Measurements from ENCODE around the gene ITIH3. TPM values are rescaled to one million over a fixed set of nuclear protein-coding genes. Genes with fewer than 3 reads are reported as not detected.

Gene ITIH3
- total RNA-seq, 4 donors from 2014 or later = 0.27 to 1.6 TPM; not detected in 2

DNA sequence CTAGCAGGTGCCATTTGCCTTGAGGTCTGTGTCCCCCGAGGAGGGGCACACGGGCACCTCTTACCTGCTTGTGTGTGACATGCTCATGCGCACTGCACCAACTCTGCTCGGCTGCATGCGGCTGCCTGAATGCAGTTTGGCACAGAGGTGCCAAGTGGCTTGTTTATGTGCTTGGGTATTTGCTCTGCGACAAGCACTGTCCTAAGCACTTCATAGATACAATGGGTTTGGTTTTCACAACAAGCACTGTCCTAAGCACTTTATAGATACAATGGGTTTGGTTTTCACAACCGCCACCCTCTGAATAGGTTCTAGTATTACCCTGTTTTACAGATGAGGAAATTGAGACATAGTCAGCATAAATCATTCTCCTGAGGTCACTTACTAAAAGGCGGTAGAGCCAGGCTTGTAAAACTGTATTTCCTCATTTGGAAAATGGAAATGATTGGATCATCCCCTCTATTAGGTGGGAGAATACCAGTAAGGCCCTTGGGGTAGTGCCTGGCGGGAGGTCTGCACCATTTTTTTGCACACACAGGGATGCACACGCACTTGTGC, 35.4 kb downstream of the ITIH3 start:
- WGBS, 2 donors (ENCODE audit: low coverage in 1 of 2) = 70 to 81% methylated on average over 3 to 10 of the region's 10 CpGs
- Histone ChIP-seq H3K27ac (no peak overlapping the region), H3K9me3 (no peaks in the 10 kb centered on the region), H3K36me3 (no peaks in the 10 kb centered on the region), H3K4me3 (no peak overlapping the region), H3K4me1 (peaks cover 5 to 10% (median 6%) of the 10 kb centered on the region in 4 donors), H3K27me3 (no peaks in the 10 kb centered on the region)
- intact Hi-C loops (cut with DNase I; ENCODE audit: low total_unique reads) (no loop called here), in situ Hi-C loops (cut with MboI; ENCODE audit: low pct_ligation_motif_present in 1 of 4, low pct_unique_long_range_greater_than_20kb in 1 of 4, low sequenced_read_pairs in 3 of 4) (loop anchor here in 1 of 4 donors (25.0 kb wide), 1 partner anchor 257 kb away; no protein-coding TSS in a partner anchor)
- TF ChIP-seq, protein P1, sequence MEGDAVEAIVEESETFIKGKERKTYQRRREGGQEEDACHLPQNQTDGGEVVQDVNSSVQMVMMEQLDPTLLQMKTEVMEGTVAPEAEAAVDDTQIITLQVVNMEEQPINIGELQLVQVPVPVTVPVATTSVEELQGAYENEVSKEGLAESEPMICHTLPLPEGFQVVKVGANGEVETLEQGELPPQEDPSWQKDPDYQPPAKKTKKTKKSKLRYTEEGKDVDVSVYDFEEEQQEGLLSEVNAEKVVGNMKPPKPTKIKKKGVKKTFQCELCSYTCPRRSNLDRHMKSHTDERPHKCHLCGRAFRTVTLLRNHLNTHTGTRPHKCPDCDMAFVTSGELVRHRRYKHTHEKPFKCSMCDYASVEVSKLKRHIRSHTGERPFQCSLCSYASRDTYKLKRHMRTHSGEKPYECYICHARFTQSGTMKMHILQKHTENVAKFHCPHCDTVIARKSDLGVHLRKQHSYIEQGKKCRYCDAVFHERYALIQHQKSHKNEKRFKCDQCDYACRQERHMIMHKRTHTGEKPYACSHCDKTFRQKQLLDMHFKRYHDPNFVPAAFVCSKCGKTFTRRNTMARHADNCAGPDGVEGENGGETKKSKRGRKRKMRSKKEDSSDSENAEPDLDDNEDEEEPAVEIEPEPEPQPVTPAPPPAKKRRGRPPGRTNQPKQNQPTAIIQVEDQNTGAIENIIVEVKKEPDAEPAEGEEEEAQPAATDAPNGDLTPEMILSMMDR (IDR thresholded peaks at IDR 0.05) = no peak
- TF ChIP-seq POLR2A (IDR thresholded peaks at IDR 0.05) = no peak
- no peak for TF ChIP-seq EP300 (IDR thresholded peaks at IDR 0.05; ENCODE audit: low read depth)
- no peak for TF ChIP-seq POLR2AphosphoS5 (IDR thresholded peaks at IDR 0.05)
- no peak for DNase-seq

DNA sequence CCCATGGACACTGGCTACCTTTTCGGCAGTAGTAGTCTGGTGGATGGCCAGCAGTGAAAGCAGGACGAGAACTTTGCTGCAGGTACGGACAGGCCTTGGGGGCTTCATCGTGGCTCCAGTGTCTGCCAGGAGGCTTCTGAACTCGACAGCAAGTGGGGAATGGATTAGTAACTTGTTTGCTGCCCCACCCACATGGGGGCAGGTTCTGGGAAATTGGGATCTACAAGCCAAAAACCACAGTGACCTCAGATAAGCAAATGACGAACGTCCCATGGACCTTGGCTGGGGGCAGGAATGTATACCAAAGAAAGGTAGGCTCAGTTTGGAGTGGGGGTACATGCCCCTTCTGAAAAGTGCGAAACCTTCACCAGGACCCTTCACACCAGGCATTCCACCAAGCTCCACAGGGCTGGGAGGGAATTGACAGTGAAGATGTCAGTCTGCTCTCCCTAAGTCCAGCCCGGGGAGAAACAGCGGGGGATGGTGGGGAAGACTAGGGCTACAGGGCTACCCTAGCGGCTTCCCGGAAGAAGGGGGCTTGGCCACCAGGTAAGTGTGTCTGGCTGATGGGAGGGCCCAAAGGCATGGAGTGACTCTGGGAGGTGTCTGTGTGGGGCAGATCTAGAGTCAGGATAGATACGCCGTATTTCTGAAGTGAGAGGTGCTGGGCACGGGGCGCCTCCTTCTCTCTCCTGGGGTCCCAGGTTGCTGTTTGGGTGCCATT, 36.1 kb downstream of the ITIH3 start, which contains the start of gene ITIH4:
Gene ITIH4, minus strand, starts transcription at position 138 of the 724 bp plus-strand sequence. Its CDS starts 30 bp downstream, at position 108.
- WGBS, 2 donors (ENCODE audit: low coverage in 1 of 2) = 80 to 88% methylated on average over 2 to 16 of the region's 16 CpGs
- no peak for DNase-seq
- H3K27me3 ChIP-seq = no peaks in the 10 kb centered on the region
- in situ Hi-C loops (cut with MboI; ENCODE audit: low pct_ligation_motif_present in 1 of 4, low pct_unique_long_range_greater_than_20kb in 1 of 4, low sequenced_read_pairs in 3 of 4) = loop anchor here in 1 of 4 donors (25.0 kb wide), 1 partner anchor 257 kb away; no protein-coding TSS in a partner anchor
- no peak for TF ChIP-seq POLR2A (IDR thresholded peaks at IDR 0.05)
- TF ChIP-seq POLR2AphosphoS5 (IDR thresholded peaks at IDR 0.05) = no peak
- no peak for TF ChIP-seq EP300 (IDR thresholded peaks at IDR 0.05; ENCODE audit: low read depth)
- TF ChIP-seq, protein P1 (IDR thresholded peaks at IDR 0.05) = no peak
- H3K4me3 ChIP-seq = no peak within 1 kb of the TSS
- intact Hi-C loops (cut with DNase I; ENCODE audit: low total_unique reads) = no loop called here
- H3K36me3 ChIP-seq = no peaks in the 10 kb centered on the region
- H3K27ac ChIP-seq = no peak within 1 kb of the TSS
- peaks cover 5 to 10% (median 6%) of the 10 kb centered on the region in 4 donors for H3K4me1 ChIP-seq
- H3K9me3 ChIP-seq = no peaks in the 10 kb centered on the region

DNA sequence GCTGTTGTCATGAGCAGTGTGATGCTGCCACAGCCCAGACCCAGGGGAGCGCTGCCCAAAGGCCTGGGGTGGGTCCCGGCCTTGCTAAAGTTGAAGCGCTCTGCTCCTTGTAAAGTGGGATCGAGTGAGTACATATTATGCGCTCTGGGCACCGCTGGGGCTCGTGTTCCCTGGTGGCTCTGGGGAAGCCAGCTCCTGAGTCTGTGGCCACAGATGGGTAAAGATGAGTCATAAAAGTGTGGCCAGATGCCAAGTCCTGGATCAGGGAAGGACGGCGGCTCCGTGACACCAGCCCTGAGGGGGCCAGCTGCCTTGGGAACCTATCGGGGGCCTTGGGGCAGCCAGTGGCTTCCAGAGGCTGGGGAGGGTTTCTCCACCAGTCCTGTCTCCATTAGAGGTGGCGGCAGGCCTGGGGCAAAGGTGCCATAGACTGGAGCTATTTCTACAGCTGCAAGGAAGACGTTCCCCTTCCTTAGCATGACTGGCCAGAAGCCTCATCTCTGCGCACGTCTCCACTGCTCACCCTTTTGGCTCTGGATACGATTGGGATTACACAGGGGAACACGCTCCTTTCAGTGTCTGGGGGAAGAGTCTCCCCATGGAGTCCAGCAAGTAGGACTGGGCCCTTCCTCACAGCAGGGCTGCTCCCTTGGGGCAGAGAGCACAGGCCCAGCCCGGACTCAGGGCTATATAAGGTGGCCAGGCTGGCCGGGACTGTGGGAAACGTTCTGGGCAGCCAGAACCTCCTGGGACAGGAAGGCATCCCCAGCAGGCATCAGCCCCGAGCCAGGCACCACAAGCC, 37.1 kb downstream of the ITIH3 start:
- in situ Hi-C loops (cut with MboI; ENCODE audit: low pct_ligation_motif_present in 1 of 4, low pct_unique_long_range_greater_than_20kb in 1 of 4, low sequenced_read_pairs in 3 of 4) = loop anchor here in 1 of 4 donors (25.0 kb wide), 1 partner anchor 256 kb away; no protein-coding TSS in a partner anchor
- H3K27ac ChIP-seq = peak overlapping the region in 1 of 4 donors; percentile 21

More for the DNA sequence above, 37.1 kb downstream of the ITIH3 start:
- no peaks in the 10 kb centered on the region for H3K27me3 ChIP-seq
- no peaks in the 10 kb centered on the region for H3K9me3 ChIP-seq
- no peak overlapping the region for H3K4me3 ChIP-seq
- peak; percentile 34 for DNase-seq
- peaks cover 5 to 10% (median 6%) of the 10 kb centered on the region in 4 donors for H3K4me1 ChIP-seq
- intact Hi-C loops (cut with DNase I; ENCODE audit: low total_unique reads) = no loop called here
- no peaks in the 10 kb centered on the region for H3K36me3 ChIP-seq
- WGBS, 2 donors (ENCODE audit: low coverage in 1 of 2) = 51% methylated on average over 21 of the region's 21 CpGs; no CpG with 5 or more reads in 1 of the 2 donors
- TF ChIP-seq, protein P1 (IDR thresholded peaks at IDR 0.05) = no peak

Data from transverse colon (tissue), 4 donors.